Measurements from ENCODE around the gene P4HA2. TPM values are rescaled to one million over a fixed set of nuclear protein-coding genes. Genes with fewer than 3 reads are reported as not detected.

Gene P4HA2
- total RNA-seq, 2 experiments from 2014 or later: not detected

DNA sequence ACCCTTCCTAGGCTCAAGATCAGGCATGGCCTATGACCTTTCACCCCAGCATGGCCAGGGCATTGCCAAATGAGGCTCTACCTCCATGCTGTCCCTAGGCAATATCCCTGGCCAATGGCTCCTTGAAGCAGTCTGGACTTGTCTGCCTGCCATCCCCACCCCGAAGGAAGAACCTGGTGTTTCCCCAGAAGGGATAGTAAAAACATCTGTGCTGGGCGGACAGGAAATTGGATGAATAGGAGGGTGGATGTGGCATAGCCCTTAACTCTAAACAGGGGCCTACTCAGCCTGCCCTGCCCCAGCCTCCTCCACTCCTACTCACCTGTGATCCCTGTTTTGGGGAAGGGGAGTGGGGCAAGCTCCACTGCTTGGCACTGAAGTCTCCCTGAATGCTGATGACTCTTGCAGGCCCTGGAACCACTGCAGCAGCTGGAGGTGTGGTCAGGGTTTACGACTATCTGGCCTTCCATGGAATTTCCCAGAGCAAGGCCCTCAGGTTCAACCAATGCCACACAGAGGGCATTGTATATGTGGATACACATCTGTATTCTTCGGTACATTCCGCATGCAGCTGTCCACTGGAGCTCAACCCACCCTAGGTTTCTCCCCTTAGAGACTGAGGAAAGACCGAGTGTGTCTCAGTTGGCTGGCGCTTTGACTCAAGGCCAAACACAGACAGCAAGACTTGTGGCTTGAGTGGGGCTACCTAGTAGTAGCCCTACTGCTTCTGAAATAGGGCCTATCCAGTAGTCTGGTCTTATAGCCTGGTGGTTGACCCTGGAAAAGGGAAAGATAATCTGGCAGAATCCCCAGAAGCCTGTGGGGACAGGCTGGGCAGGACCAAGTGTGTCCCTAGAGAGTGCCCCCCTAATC lies 6.4 kb upstream of the P4HA2 start:
- Mint-ChIP-seq H3K27me3 (peaks cover 22% of the 10 kb centered on the region), H3K4me3 (no peak overlapping the region), H3K36me3 (ENCODE audit: low read depth) (no peaks in the 10 kb centered on the region), H3K4me1 (ENCODE audit: low read depth) (peaks cover 6% of the 10 kb centered on the region), H3K9me3 (no peaks in the 10 kb centered on the region), H3K27ac (no peak overlapping the region)
- DNase-seq (no peak), ATAC-seq (ENCODE audit: poor library complexity) (no peak)
- TF ChIP-seq, protein P1, sequence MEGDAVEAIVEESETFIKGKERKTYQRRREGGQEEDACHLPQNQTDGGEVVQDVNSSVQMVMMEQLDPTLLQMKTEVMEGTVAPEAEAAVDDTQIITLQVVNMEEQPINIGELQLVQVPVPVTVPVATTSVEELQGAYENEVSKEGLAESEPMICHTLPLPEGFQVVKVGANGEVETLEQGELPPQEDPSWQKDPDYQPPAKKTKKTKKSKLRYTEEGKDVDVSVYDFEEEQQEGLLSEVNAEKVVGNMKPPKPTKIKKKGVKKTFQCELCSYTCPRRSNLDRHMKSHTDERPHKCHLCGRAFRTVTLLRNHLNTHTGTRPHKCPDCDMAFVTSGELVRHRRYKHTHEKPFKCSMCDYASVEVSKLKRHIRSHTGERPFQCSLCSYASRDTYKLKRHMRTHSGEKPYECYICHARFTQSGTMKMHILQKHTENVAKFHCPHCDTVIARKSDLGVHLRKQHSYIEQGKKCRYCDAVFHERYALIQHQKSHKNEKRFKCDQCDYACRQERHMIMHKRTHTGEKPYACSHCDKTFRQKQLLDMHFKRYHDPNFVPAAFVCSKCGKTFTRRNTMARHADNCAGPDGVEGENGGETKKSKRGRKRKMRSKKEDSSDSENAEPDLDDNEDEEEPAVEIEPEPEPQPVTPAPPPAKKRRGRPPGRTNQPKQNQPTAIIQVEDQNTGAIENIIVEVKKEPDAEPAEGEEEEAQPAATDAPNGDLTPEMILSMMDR (IDR thresholded peaks at IDR 0.05): no peak
- no peak overlapping the region for H3K27ac ChIP-seq (ENCODE audit: low read depth in 1 of 2, low read length in 2 of 2)
- intact Hi-C loops (cut with DNase I, micrococcal nuclease): no loop called here
- H3K36me3 ChIP-seq (ENCODE audit: insufficient read depth, low read length): no peaks in the 10 kb centered on the region
- ChIA-PET POLR2A (no interaction called here), CTCF (no interaction called here)
- H3K4me1 ChIP-seq (ENCODE audit: insufficient read depth, low read length): no peaks in the 10 kb centered on the region
- H3K4me3 ChIP-seq (ENCODE audit: low read length): no peak overlapping the region
- H3K27me3 ChIP-seq (ENCODE audit: control insufficient read depth in 1 of 2, insufficient read depth in 2 of 2, low read length in 2 of 2): peaks cover 3 to 4% of the 10 kb centered on the region in 2 experiments
- H3K9me3 ChIP-seq (ENCODE audit: control insufficient read depth in 1 of 2, insufficient read depth in 1 of 2, low read length in 2 of 2): no peaks in the 10 kb centered on the region

DNA sequence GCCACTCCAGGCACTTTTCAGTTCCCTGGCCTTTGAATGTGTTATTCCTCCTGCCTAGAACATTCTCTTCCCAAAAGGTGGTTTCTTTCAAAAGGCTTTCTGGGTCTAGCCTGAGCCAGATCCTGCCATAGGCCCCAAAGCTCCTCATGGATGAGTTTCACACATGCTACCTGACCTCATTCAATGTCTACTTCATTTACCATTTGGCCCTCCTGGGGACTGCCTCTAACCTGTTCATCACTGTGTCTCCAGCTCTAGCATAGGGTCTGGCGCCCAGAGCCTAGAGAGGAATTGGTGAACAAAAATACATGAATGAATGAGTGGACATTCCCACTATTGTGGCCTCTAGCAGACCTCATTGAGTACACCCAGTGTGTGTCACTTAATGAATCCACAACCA lies 5.4 kb upstream of the P4HA2 start:
- CTCF ChIA-PET: no interaction called here
- H3K27ac Mint-ChIP-seq: no peak overlapping the region
- no peak for ATAC-seq (ENCODE audit: poor library complexity)
- no peak for DNase-seq
- no peak overlapping the region for H3K27ac ChIP-seq (ENCODE audit: low read depth in 1 of 2, low read length in 2 of 2)
- H3K36me3 Mint-ChIP-seq (ENCODE audit: low read depth): no peaks in the 10 kb centered on the region
- intact Hi-C loops (cut with DNase I, micrococcal nuclease): no loop called here
- H3K4me1 Mint-ChIP-seq (ENCODE audit: low read depth): peaks cover 10% of the 10 kb centered on the region
- H3K4me1 ChIP-seq (ENCODE audit: insufficient read depth, low read length): peaks cover 3% of the 10 kb centered on the region
- H3K9me3 ChIP-seq (ENCODE audit: control insufficient read depth in 1 of 2, insufficient read depth in 1 of 2, low read length in 2 of 2): no peaks in the 10 kb centered on the region
- no peak overlapping the region for H3K4me3 Mint-ChIP-seq
- TF ChIP-seq, protein P1 (IDR thresholded peaks at IDR 0.05): no peak
- H3K36me3 ChIP-seq (ENCODE audit: insufficient read depth, low read length): no peaks in the 10 kb centered on the region
- H3K27me3 ChIP-seq (ENCODE audit: control insufficient read depth in 1 of 2, insufficient read depth in 2 of 2, low read length in 2 of 2): peaks cover 10 to 13% of the 10 kb centered on the region in 2 experiments
- H3K9me3 Mint-ChIP-seq: no peaks in the 10 kb centered on the region
- no peak overlapping the region for H3K4me3 ChIP-seq (ENCODE audit: low read length)
- POLR2A ChIA-PET: no interaction called here
- peaks cover 26% of the 10 kb centered on the region for H3K27me3 Mint-ChIP-seq

DNA sequence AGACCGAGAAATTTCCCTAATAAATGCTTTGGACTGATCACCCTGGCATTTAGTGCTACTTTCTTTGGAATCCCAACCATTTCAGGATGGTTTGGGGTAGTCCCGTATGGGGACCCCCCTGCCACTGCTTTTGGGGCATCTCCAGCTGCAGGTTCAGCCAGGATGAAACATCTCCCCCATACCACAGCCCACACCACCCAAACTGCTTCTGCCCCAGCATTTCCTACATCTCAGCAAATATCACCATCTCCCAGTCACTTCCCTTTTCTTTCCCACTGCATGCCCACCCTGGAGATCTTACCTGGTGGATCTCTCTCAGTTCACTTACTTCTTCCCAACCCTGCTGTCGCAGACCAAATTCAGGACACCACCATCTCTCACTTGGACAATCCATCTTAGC lies 4.8 kb upstream of the P4HA2 start:
- ChIA-PET CTCF (no interaction called here), POLR2A (no interaction called here)
- TF ChIP-seq, protein P1 (IDR thresholded peaks at IDR 0.05): no peak
- H3K9me3 Mint-ChIP-seq: no peaks in the 10 kb centered on the region
- intact Hi-C loops (cut with DNase I, micrococcal nuclease): no loop called here
- Histone ChIP-seq H3K4me3 (ENCODE audit: low read length) (no peak overlapping the region), H3K9me3 (ENCODE audit: control insufficient read depth in 1 of 2, insufficient read depth in 1 of 2, low read length in 2 of 2) (no peaks in the 10 kb centered on the region), H3K36me3 (ENCODE audit: insufficient read depth, low read length) (no peaks in the 10 kb centered on the region), H3K27me3 (ENCODE audit: control insufficient read depth in 1 of 2, insufficient read depth in 2 of 2, low read length in 2 of 2) (peaks cover 11 to 14% of the 10 kb centered on the region in 2 experiments), H3K4me1 (ENCODE audit: insufficient read depth, low read length) (peaks cover 5% of the 10 kb centered on the region), H3K27ac (ENCODE audit: low read depth in 1 of 2, low read length in 2 of 2) (no peak overlapping the region)
- no peak overlapping the region for H3K27ac Mint-ChIP-seq
- peaks cover 10% of the 10 kb centered on the region for H3K4me1 Mint-ChIP-seq (ENCODE audit: low read depth)
- no peak overlapping the region for H3K4me3 Mint-ChIP-seq
- peaks cover 26% of the 10 kb centered on the region for H3K27me3 Mint-ChIP-seq
- ATAC-seq (ENCODE audit: poor library complexity): no peak
- DNase-seq: no peak
- no peaks in the 10 kb centered on the region for H3K36me3 Mint-ChIP-seq (ENCODE audit: low read depth)
